ENCODE data around the gene SLC1A4. TPM values are rescaled to one million over a fixed set of nuclear protein-coding genes. Genes with fewer than 3 reads are reported as not detected.

The SLC1A4 gene
- total RNA-seq, 2 donors from 2014 or later, result 21.2 to 33.2 TPM

- H3K27ac ChIP-seq, result no peak overlapping the region
- no peaks in the 10 kb centered on the region for H3K27me3 ChIP-seq (replicated peaks; ENCODE audit: insufficient read depth)
- H3K4me1 ChIP-seq (replicated peaks), result no peaks in the 10 kb centered on the region
- H3K4me3 ChIP-seq, result no peak overlapping the region
- no peak for TF ChIP-seq POLR2A (IDR thresholded peaks at IDR 0.05)
- no peak for TF ChIP-seq POLR2AphosphoS5 (IDR thresholded peaks at IDR 0.05)
- TF ChIP-seq, protein P1, sequence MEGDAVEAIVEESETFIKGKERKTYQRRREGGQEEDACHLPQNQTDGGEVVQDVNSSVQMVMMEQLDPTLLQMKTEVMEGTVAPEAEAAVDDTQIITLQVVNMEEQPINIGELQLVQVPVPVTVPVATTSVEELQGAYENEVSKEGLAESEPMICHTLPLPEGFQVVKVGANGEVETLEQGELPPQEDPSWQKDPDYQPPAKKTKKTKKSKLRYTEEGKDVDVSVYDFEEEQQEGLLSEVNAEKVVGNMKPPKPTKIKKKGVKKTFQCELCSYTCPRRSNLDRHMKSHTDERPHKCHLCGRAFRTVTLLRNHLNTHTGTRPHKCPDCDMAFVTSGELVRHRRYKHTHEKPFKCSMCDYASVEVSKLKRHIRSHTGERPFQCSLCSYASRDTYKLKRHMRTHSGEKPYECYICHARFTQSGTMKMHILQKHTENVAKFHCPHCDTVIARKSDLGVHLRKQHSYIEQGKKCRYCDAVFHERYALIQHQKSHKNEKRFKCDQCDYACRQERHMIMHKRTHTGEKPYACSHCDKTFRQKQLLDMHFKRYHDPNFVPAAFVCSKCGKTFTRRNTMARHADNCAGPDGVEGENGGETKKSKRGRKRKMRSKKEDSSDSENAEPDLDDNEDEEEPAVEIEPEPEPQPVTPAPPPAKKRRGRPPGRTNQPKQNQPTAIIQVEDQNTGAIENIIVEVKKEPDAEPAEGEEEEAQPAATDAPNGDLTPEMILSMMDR (IDR thresholded peaks at IDR 0.05), result no peak
- DNase-seq (ENCODE audit: low spot score), result no peak
- no peaks in the 10 kb centered on the region for H3K9me3 ChIP-seq
- intact Hi-C loops (cut with DNase I), result no loop called here
- no peaks in the 10 kb centered on the region for H3K36me3 ChIP-seq
- WGBS, result 70% methylated on average over 10 of the region's 10 CpGs
Measured at GRCh38 chr2:65045651-65046050, 56.5 kb downstream of the SLC1A4 start.

DNA sequence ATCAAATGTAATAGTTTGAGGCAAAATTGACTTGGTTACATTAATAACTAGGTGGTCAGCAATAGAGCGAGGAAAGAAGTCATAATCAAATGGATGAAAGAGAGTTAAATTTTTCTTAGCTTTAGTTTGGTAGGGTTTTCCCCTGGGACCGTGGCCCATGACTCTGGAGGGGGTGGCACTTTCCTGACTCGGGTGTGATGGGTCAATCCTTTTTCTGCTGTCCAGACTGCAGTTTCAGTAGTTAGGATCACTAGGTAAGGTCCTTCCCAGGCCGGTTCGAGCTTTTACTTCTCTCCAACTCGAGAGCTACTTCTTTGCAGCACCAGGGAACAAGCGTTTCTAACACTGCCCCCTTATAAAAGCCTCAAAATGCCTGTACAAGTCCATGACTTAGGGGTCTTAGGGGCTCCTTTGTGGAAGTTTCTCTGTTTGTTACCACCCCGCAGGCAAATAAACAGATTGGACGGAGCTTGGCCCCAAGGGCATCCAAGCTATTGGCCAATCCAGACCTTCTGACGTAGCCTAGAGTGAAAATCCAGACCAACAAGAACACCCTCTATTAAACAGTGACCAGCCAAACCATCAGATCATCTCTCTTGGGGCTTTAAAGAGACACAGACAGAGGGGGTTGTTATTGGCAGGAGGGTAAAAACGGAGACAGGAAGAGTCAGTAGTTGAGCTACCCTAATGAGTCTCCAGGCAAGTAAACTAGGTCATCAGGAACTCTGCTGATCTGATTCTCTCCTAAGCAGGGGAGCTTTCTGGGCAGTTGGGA lies 57.6 kb downstream of the SLC1A4 start:
- Histone ChIP-seq H3K4me3 (no peak overlapping the region), H3K9me3 (no peaks in the 10 kb centered on the region), H3K36me3 (no peaks in the 10 kb centered on the region), H3K4me1 (replicated peaks) (no peaks in the 10 kb centered on the region), H3K27ac (no peak overlapping the region), H3K27me3 (replicated peaks; ENCODE audit: insufficient read depth) (no peaks in the 10 kb centered on the region)
- intact Hi-C loops (cut with DNase I), result no loop called here
- no peak for DNase-seq (ENCODE audit: low spot score)
- TF ChIP-seq, protein P1 (IDR thresholded peaks at IDR 0.05), result no peak
- TF ChIP-seq POLR2A (IDR thresholded peaks at IDR 0.05) (no peak), POLR2AphosphoS5 (IDR thresholded peaks at IDR 0.05) (no peak)
- WGBS, result 91% methylated on average over 11 of the region's 11 CpGs

DNA sequence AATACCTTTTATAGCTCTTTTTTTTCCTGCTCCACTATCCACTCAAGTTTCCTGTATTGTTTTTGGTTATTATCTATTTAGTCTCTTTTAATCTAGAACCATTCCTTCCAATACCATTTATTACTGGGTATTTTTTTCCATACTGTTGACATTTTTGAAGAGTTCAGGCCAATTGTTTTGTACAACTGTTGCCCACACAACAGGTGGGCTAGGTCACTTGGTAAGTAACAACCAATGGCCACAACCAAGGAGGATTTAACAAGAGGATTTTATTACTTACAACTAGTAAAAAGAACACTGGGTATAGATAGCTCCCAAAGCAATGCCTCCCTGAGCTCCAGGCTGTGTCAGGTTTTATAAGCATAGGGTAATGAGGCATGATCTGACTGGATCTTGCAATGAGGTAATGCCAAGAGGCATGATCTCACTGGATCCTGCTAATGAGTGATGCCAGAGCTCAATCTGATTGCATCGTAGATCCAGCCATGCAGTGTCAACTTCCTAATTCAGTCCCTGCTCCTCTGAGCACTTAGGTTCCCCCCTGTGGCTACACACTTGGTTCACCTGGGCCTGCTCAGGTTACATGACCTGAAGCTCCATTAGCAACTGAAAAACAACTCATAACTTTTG lies 59.9 kb downstream of the SLC1A4 start:
- WGBS, result 57% methylated on average over 1 of the region's 1 CpG

GRCh38 chr2:65050931-65051330 lies 61.7 kb downstream of the SLC1A4 start:
- Histone ChIP-seq H3K27me3 (replicated peaks; ENCODE audit: insufficient read depth) (no peaks in the 10 kb centered on the region), H3K4me1 (replicated peaks) (no peaks in the 10 kb centered on the region), H3K27ac (no peak overlapping the region), H3K36me3 (no peaks in the 10 kb centered on the region), H3K4me3 (no peak overlapping the region), H3K9me3 (no peaks in the 10 kb centered on the region)
- 93% methylated on average over 3 of the region's 3 CpGs for WGBS
- intact Hi-C loops (cut with DNase I), result loop anchor here (10.0 kb wide), 1 partner anchor 384 kb away; the partner anchor contains the start of gene SPRED2
- no peak for DNase-seq (ENCODE audit: low spot score)
- TF ChIP-seq, protein P1 (IDR thresholded peaks at IDR 0.05), result no peak
- TF ChIP-seq POLR2A (IDR thresholded peaks at IDR 0.05), result no peak
- TF ChIP-seq POLR2AphosphoS5 (IDR thresholded peaks at IDR 0.05), result no peak

More for the DNA sequence above, 59.9 kb downstream of the SLC1A4 start:
- Histone ChIP-seq H3K27ac (no peak overlapping the region), H3K36me3 (no peaks in the 10 kb centered on the region), H3K4me3 (no peak overlapping the region), H3K4me1 (replicated peaks) (no peaks in the 10 kb centered on the region), H3K9me3 (no peaks in the 10 kb centered on the region), H3K27me3 (replicated peaks; ENCODE audit: insufficient read depth) (no peaks in the 10 kb centered on the region)
- intact Hi-C loops (cut with DNase I), result no loop called here
- TF ChIP-seq POLR2AphosphoS5 (IDR thresholded peaks at IDR 0.05) (no peak), POLR2A (IDR thresholded peaks at IDR 0.05) (no peak)
- TF ChIP-seq, protein P1 (IDR thresholded peaks at IDR 0.05), result no peak
- DNase-seq (ENCODE audit: low spot score), result no peak

Measured in prostate gland (tissue), 2 donors.